B cell (primary cell): ENCODE results near the gene FHIT. TPM values are rescaled to one million over a fixed set of nuclear protein-coding genes. Genes with fewer than 3 reads are reported as not detected.

Source experiments
- ATAC-seq: fragments of 200-7000 bp; cut with Tn5 transposase; one replicate; pipeline ENCODE4 v1.10.0; 2021; ENCODE audit warnings: low read depth, mild to moderate bottlenecking, moderate number of reproducible peaks, moderate library complexity
- CTCF ChIA-PET: fragments of 350-600 bp; sonication (Branson Sonifier 250); formaldehyde crosslinking; loops from one replicate; lab custom pipeline; 2021; ENCODE audit warnings: antibody characterized with exemption, inconsistent platforms; lab: Charles Lee
- POLR2A ChIA-PET: fragments of 350-600 bp; sonication (Branson Sonifier 250); formaldehyde crosslinking; loops from one replicate; lab custom pipeline; 2021; ENCODE audit warnings: antibody characterized with exemption; lab: Charles Lee
- DNase-seq: peaks from one replicate; pipeline ENCODE4 v3.0.0; 2013
- H2AFZ ChIP-seq: 2 replicates; pipeline ENCODE4 v1.6.1; 2012; ENCODE audit warnings: mild to moderate bottlenecking, low read depth, low read length; ENCODE audit not compliant: insufficient read depth, poor library complexity, severe bottlenecking
- H3K27ac ChIP-seq, 2 donors: 1 replicate in 1 of 2; 2 replicates in 1 of 2; pipeline ENCODE4 v1.5.1; 2012 to 2013; ENCODE audit warnings: low read length in 2 of 2, mild to moderate bottlenecking in 2 of 2, moderate library complexity in 1 of 2
- H3K27me3 ChIP-seq, 4 experiments: fragments of 200-600 bp in 1 of 4; sonication (generic) in 1 of 4; replicated peaks in 1 of 4; 1 replicate in 2 of 4; 2 replicates in 2 of 4; pipeline versions ENCODE4 v1.6.1 to v1.7.0; 2013 to 2016; ENCODE audit warnings: low read length in 3 of 4, mild to moderate bottlenecking in 2 of 4, mixed read lengths in 1 of 4, moderate library complexity in 1 of 4; ENCODE audit not compliant: insufficient read depth in 4 of 4, control insufficient read depth in 3 of 4; ENCODE audit errors: control extremely low read depth in 1 of 4
- H3K36me3 ChIP-seq, 2 experiments: replicated peaks in 1 of 2; 1 replicate in 1 of 2; 2 replicates in 1 of 2; pipeline versions ENCODE4 v1.6.1 to v1.7.1; 2013; ENCODE audit warnings: low read length in 1 of 2; ENCODE audit not compliant: insufficient read depth in 2 of 2, control insufficient read depth in 1 of 2; ENCODE audit errors: control extremely low read depth in 1 of 2, extremely low read depth in 1 of 2
- H3K4me1 ChIP-seq, 2 donors: fragments of 200-600 bp in 1 of 2; sonication (generic) in 1 of 2; 1 replicate in 1 of 2; 2 replicates in 1 of 2; pipeline versions ENCODE4 v1.5.1 to v1.6.1; 2013 to 2017; ENCODE audit warnings: low read length in 2 of 2; ENCODE audit not compliant: control insufficient read depth in 2 of 2, insufficient read depth in 2 of 2
- H3K4me2 ChIP-seq: replicated peaks from 2 replicates; pipeline ENCODE3; 2012; ENCODE audit warnings: mild to moderate bottlenecking, low read depth, low read length; ENCODE audit not compliant: poor library complexity, severe bottlenecking
- H3K4me3 ChIP-seq, 5 experiments: fragments of 200-600 bp in 1 of 5; sonication (generic) in 1 of 5; 1 replicate in 3 of 5; 2 replicates in 2 of 5; pipeline versions ENCODE4 v1.5.1 to v1.7.0; 2011 to 2016; ENCODE audit warnings: low read length in 4 of 5, mild to moderate bottlenecking in 4 of 5, low read depth in 2 of 5, control low read depth in 1 of 5, moderate library complexity in 1 of 5; ENCODE audit not compliant: insufficient read depth in 1 of 5; ENCODE audit errors: control extremely low read depth in 1 of 5, extremely low read depth in 1 of 5
- H3K79me2 ChIP-seq: fragments of 200-600 bp; sonication (generic); one replicate; pipeline ENCODE4 v1.6.0; 2016; ENCODE audit warnings: low read length; ENCODE audit not compliant: control insufficient read depth, insufficient read depth
- H3K9ac ChIP-seq: fragments of 200-600 bp; sonication (generic); 2 replicates; pipeline ENCODE4 v1.6.1; 2017; ENCODE audit warnings: mild to moderate bottlenecking, low read length, moderate library complexity
- H3K9me3 ChIP-seq, 3 donors: one replicate each; pipeline versions ENCODE4 v1.6.1 to v1.7.1; 2013; ENCODE audit warnings: low read length in 2 of 3; ENCODE audit not compliant: control insufficient read depth in 2 of 3, insufficient read depth in 1 of 3; ENCODE audit errors: control extremely low read depth in 1 of 3
- H4K20me1 ChIP-seq: 2 replicates; pipeline ENCODE4 v1.6.0; 2012; ENCODE audit warnings: mild to moderate bottlenecking, low read length; ENCODE audit not compliant: insufficient read depth, control insufficient read depth, poor library complexity, severe bottlenecking
- H3K27ac Mint-ChIP-seq: one replicate; pipeline ENCODE4 v1.8.0; 2021; ENCODE audit warnings: mixed read lengths
- H3K27me3 Mint-ChIP-seq: one replicate; pipeline ENCODE4 v1.8.0; 2021; ENCODE audit warnings: mixed read lengths
- H3K4me1 Mint-ChIP-seq: one replicate; pipeline ENCODE4 v1.8.0; 2021; ENCODE audit warnings: mixed read lengths
- H3K4me3 Mint-ChIP-seq: one replicate; pipeline ENCODE4 v1.8.0; 2021; ENCODE audit warnings: mixed read lengths
- H3K9me3 Mint-ChIP-seq: one replicate; pipeline ENCODE4 v1.8.0; 2022; ENCODE audit warnings: mixed read lengths; ENCODE audit not compliant: insufficient read depth
- CTCF ChIP-seq: fragments of 200-600 bp; IDR thresholded peaks from one replicate; pipeline ENCODE4 v1.8.0; 2022; ENCODE audit warnings: antibody characterized with exemption, mild to moderate bottlenecking
- EZH2 ChIP-seq: IDR thresholded peaks from 2 replicates; pipeline ENCODE4 v1.6.1; 2012; ENCODE audit warnings: borderline replicate concordance, low read depth, mild to moderate bottlenecking, moderate library complexity, low read length; ENCODE audit not compliant: insufficient read depth, poor library complexity, severe bottlenecking
- WGBS: methylation state at CpG from one replicate; pipeline ENCODE4 v1.1.5; 2013; ENCODE audit warnings: missing lambda C conversion rate; ENCODE audit not compliant: insufficient coverage; 5-methylcytosine and 5-hydroxymethylcytosine counted together
- intact Hi-C: fragments of 100-400 bp; cut with micrococcal nuclease; formaldehyde crosslinking; loops from one replicate; pipeline ENCODE4 v1.10.0; 2022
- polyA plus RNA-seq: library from polyadenylated mRNA; depleted of rRNA; stranded (reverse); fragments of >200 nt; gene quantifications from 2 replicates; pipeline ENCODE4 v1.2.3, GENCODE V29; 2012
- total RNA-seq, 2 donors: library from RNA; stranded (reverse); fragments of 120-200 nt in 1 of 2; gene quantifications; 1 replicate in 1 of 2; 2 replicates in 1 of 2; pipeline versions ENCODE4 v1.2.3 to v1.2.4, GENCODE V29; 2013 to 2022

The FHIT gene
- total and polyA plus RNA-seq, 2 donors (not counting 1 experiment from before 2014, with no cell fraction given): 1.7 to 7.8 TPM

GRCh38 chr3:60575718-60576272 lies 675.5 kb downstream of the FHIT start:
- POLR2A ChIA-PET: no interaction called here
- no peaks in the 10 kb centered on the region for H3K27me3 Mint-ChIP-seq
- ATAC-seq: no peak

More at GRCh38 chr3:60575718-60576272, 675.5 kb downstream of the FHIT start:
- no peaks in the 10 kb centered on the region for H3K9me3 Mint-ChIP-seq
- H3K4me1 Mint-ChIP-seq: peaks cover 11% of the 10 kb centered on the region
- TF ChIP-seq CTCF (no peak), EZH2 (no peak)
- Histone ChIP-seq H4K20me1 (no peaks in the 10 kb centered on the region), H3K36me3 (no peaks in the 10 kb centered on the region), H3K9me3 (no peaks in the 10 kb centered on the region), H2AFZ (no peak overlapping the region), H3K9ac (no peak overlapping the region), H3K4me2 (no peak overlapping the region), H3K4me1 (peaks cover 14 to 21% of the 10 kb centered on the region in 2 donors), H3K27me3 (no peaks in the 10 kb centered on the region), H3K79me2 (no peaks in the 10 kb centered on the region), H3K4me3 (no peak overlapping the region), H3K27ac (no peak overlapping the region)
- intact Hi-C loops: no loop called here
- CTCF ChIA-PET: no interaction called here
- H3K4me3 Mint-ChIP-seq: no peak overlapping the region
- 100% methylated on average over 2 of the region's 8 CpGs for WGBS
- no peak overlapping the region for H3K27ac Mint-ChIP-seq
- DNase-seq: no peak
